ENCODE measurements around the gene ARSG. TPM values are rescaled to one million over a fixed set of nuclear protein-coding genes. Genes with fewer than 3 reads are reported as not detected.

ARSG gene
- total and polyA plus RNA-seq, 2 of the 8 experiments (the other 6 are each of a cell fraction or from before 2014, with no cell fraction given) = 3.3 to 4.0 TPM

DNA sequence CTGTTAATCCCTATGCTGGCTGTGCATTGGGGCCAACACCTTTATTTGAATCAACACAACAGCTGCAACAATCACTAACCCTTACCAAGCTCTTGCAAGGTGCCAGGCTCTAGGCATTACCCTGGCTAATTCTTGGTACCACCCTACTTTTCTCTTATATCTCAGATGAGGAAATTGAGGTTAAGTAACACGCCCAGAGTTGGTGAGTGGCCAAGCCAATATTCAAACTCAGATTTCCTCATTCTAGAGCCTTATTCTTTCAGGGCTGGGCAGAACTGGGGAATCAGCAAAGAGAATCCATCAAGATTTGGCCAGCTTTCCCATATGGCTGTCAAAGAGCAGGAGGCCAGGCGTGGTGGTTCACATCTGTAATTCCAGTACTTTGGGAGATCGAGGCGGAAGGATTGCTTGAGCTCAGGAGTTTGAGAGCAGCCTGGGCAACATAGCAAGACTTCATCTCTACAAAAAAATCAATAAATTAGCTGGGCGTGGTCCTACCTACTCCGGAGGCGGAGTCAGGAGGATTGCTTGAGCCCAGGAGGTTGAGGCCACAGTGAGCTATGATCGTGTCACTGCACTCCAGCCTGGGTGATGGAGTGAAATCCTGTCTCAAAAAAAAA lies 23.7 kb downstream of the ARSG start:
- no peak overlapping the region for H4K91ac ChIP-seq (replicated peaks; ENCODE audit: insufficient read length, low read length)
- H3K4me1 ChIP-seq (replicated peaks in 1 of 4; ENCODE audit: control insufficient read depth in 3 of 4, insufficient read depth in 4 of 4, low read length in 3 of 4) = peaks cover 0 to 3% (median under 1%) of the 10 kb centered on the region in 4 experiments; a peak in 1 of 7 replicates
- FAIRE-seq (no peak), DNase-seq (ENCODE audit: low read depth in 1 of 2, low spot score in 2 of 2) (no peak)
- CTCF ChIA-PET (ENCODE audit: partially characterized antibody) = interaction anchor here (0.7 to 1.7 kb wide), 5 partner anchors 19 to 120 kb away, joined by 3 to 5 read pairs (median 3); no protein-coding TSS in a partner anchor
- TF ChIP-seq TEAD4 (IDR thresholded peaks at IDR 0.05; ENCODE audit: low read depth, low read length) = no peak
- TF ChIP-seq CBX8 (IDR thresholded peaks at IDR 0.05; ENCODE audit: borderline replicate concordance, low read depth, low read length) = no peak
- TF ChIP-seq TCF12 (IDR thresholded peaks at IDR 0.05; ENCODE audit: low read depth, low read length) = no peak
- TF ChIP-seq RBBP5 (IDR thresholded peaks at IDR 0.05; ENCODE audit: borderline replicate concordance, low read depth, low read length) = no peak
- no peak for TF ChIP-seq NANOG (IDR thresholded peaks at IDR 0.05; ENCODE audit: insufficient read depth, low read depth, low read length, poor library complexity, severe bottlenecking)
- TF ChIP-seq SIRT6 (IDR thresholded peaks at IDR 0.05; ENCODE audit: low read length) = no peak
- TF ChIP-seq CHD1 (IDR thresholded peaks at IDR 0.05; ENCODE audit: low read depth, low read length) = no peak
- no peak for TF ChIP-seq GTF2F1 (IDR thresholded peaks at IDR 0.05; ENCODE audit: borderline replicate concordance, low read depth, low read length)
- TF ChIP-seq HDAC6 (IDR thresholded peaks at IDR 0.05; ENCODE audit: low read depth, low read length) = no peak
- no peak for TF ChIP-seq TBP (IDR thresholded peaks at IDR 0.05; ENCODE audit: low read depth, low read length)
- TF ChIP-seq TAF7 (optimal IDR thresholded peaks at IDR 0.05; ENCODE audit: borderline replicate concordance, low read depth, low read length) = no peak
- no peak for TF ChIP-seq JUND (IDR thresholded peaks at IDR 0.05; ENCODE audit: low read length)
- H3K36me3 ChIP-seq (ENCODE audit: control insufficient read depth in 2 of 4, insufficient read depth in 4 of 4, low read length in 3 of 4) = no peaks in the 10 kb centered on the region
- H3K23ac ChIP-seq (ENCODE audit: insufficient read length) = no peak overlapping the region
- no peaks in the 10 kb centered on the region for H3K79me2 ChIP-seq (ENCODE audit: control insufficient read depth in 1 of 2, insufficient read depth in 2 of 2, low read length in 2 of 2)
- no peaks in the 10 kb centered on the region for H3K9me3 ChIP-seq (ENCODE audit: insufficient read depth in 2 of 2, low read depth in 1 of 2, low read length in 1 of 2)
- no peak overlapping the region for H2AK5ac ChIP-seq (ENCODE audit: low read depth, low read length)
- no peaks in the 10 kb centered on the region for H3K23me2 ChIP-seq (ENCODE audit: low read depth, low read length)
- H3K56ac ChIP-seq (replicated peaks; ENCODE audit: insufficient read length, low read depth, low read length) = no peak overlapping the region
- H3K14ac ChIP-seq (ENCODE audit: insufficient read length) = no peak overlapping the region
- POLR2A ChIA-PET (ENCODE audit: partially characterized antibody) = interaction anchor here (0.6 to 1.1 kb wide), 2 partner anchors 44 to 157 kb away, joined by 3 read pairs; no protein-coding TSS in a partner anchor
- H3K4me2 ChIP-seq (ENCODE audit: insufficient read depth in 1 of 2, low read depth in 2 of 2, low read length in 2 of 2) = no peak overlapping the region
- no peak overlapping the region for H2BK120ac ChIP-seq (replicated peaks; ENCODE audit: low read depth, low read length)
- H2BK12ac ChIP-seq (ENCODE audit: low read depth, low read length) = no peak overlapping the region
- no peak overlapping the region for H2BK15ac ChIP-seq (ENCODE audit: low read length)
- no peak overlapping the region for H4K8ac ChIP-seq (ENCODE audit: extremely low read depth, insufficient read depth, low read length)
- H3K4me3 ChIP-seq (ENCODE audit: extremely low read depth in 1 of 4, insufficient read depth in 2 of 4, low read depth in 3 of 4, low read length in 4 of 4) = no peak overlapping the region
- H2AFZ ChIP-seq (ENCODE audit: low read length) = no peak overlapping the region
- H2BK20ac ChIP-seq (ENCODE audit: low read length) = no peak overlapping the region
- H2BK5ac ChIP-seq (ENCODE audit: low read depth, low read length) = no peak overlapping the region
- no peak overlapping the region for H3K4ac ChIP-seq (replicated peaks; ENCODE audit: insufficient read length, low read depth, low read length)
- H3K9ac ChIP-seq (replicated peaks in 1 of 4; ENCODE audit: extremely low read depth in 1 of 4, low read depth in 3 of 4, low read length in 3 of 4) = no peak overlapping the region
- no peaks in the 10 kb centered on the region for H3K27me3 ChIP-seq (replicated peaks in 1 of 4; ENCODE audit: control insufficient read depth in 3 of 4, extremely low read depth in 1 of 4, insufficient read depth in 3 of 4, low read length in 3 of 4)
- no peak overlapping the region for H3K27ac ChIP-seq (ENCODE audit: low read depth, low read length)
- no peak overlapping the region for H4K5ac ChIP-seq (ENCODE audit: insufficient read length, low read depth, low read length)
- no peaks in the 10 kb centered on the region for H4K20me1 ChIP-seq (replicated peaks in 1 of 2; ENCODE audit: control insufficient read depth in 1 of 2, insufficient read depth in 2 of 2, low read length in 2 of 2)
- no peak overlapping the region for H3K18ac ChIP-seq (ENCODE audit: extremely low read depth, low read length)
- WGBS, 2 experiments (ENCODE audit: extremely low coverage in 1 of 2, insufficient coverage in 1 of 2, insufficient read length in 1 of 2, insufficient replicate concordance in 2 of 2, low coverage in 1 of 2, low lambda C conversion rate in 2 of 2, missing lambda C conversion rate in 1 of 2) = 85% methylated on average over 8 of the region's 8 CpGs; no CpG with 5 or more reads in 1 of the 2 experiments
- no peaks in the 10 kb centered on the region for H3K79me1 ChIP-seq (ENCODE audit: low read depth, low read length)

All from H1 (cell line).